Stomach (tissue), 9 donors: ENCODE measurements around the gene AMDHD2. TPM values are rescaled to one million over a fixed set of nuclear protein-coding genes. Genes with fewer than 3 reads are reported as not detected.

Experiments
- DNase-seq, 2 donors: peaks; one replicate each; pipeline versions ENCODE4 v3.0.0 to v3.0.0-alpha.2; 2013 to 2019
- H3K27ac ChIP-seq, 5 donors: fragments of 200-600 bp in 4 of 5; sonication (generic) in 4 of 5; one replicate each; pipeline ENCODE4 v1.5.1; 2013 to 2019; ENCODE audit warnings: mild to moderate bottlenecking in 1 of 5, moderate library complexity in 1 of 5
- H3K27me3 ChIP-seq, 3 donors: fragments of 200-600 bp; sonication (generic); one replicate each; pipeline ENCODE4 v1.5.1; 2017 to 2019; ENCODE audit warnings: mixed run types in 1 of 3
- H3K36me3 ChIP-seq, 4 donors: fragments of 200-600 bp; sonication (generic); 1 replicate in 3 of 4; 2 replicates in 1 of 4; pipeline ENCODE4 v1.5.1; 2016 to 2019
- H3K4me1 ChIP-seq, 4 donors: fragments of 200-600 bp; sonication (generic); one replicate each; pipeline ENCODE4 v1.5.1; 2016 to 2019
- H3K4me3 ChIP-seq, 4 donors: fragments of 200-600 bp; sonication (generic) in 3 of 4; one replicate each; pipeline ENCODE4 v1.5.1; 2016 to 2019; ENCODE audit warnings: mild to moderate bottlenecking in 1 of 4
- H3K9me3 ChIP-seq, 4 donors: fragments of 200-600 bp; sonication (generic); one replicate each; pipeline ENCODE4 v1.5.1; 2016 to 2019
- EP300 ChIP-seq: sonication (generic); formaldehyde crosslinking; IDR thresholded peaks from one replicate; pipeline ENCODE4 v1.6.1; 2017; ENCODE audit warnings: antibody characterized with exemption
- POLR2A ChIP-seq, 4 donors: fragments of 450-650 bp; IDR thresholded peaks; one replicate each; pipeline ENCODE4 v1.6.1; 2016; ENCODE audit warnings: antibody characterized with exemption in 4 of 4, control low read depth in 2 of 4, mild to moderate bottlenecking in 1 of 4, moderate library complexity in 1 of 4
- POLR2AphosphoS5 ChIP-seq, 3 donors: sonication (generic); formaldehyde crosslinking; IDR thresholded peaks; one replicate each; pipeline ENCODE4 v1.6.1; 2016; ENCODE audit warnings: antibody characterized with exemption in 3 of 3
- WGBS, 5 donors: extraction: QIAGEN DNeasy Blood & Tissue Kit in 3 of 5; methylation state at CpG; one replicate each; pipeline versions ENCODE4 v1.1.5 to v1.1.7; 2013 to 2018; 5-methylcytosine and 5-hydroxymethylcytosine counted together
- intact Hi-C: fragments of 100-400 bp; cut with DNase I; formaldehyde crosslinking; loops from one replicate; pipeline ENCODE4 v1.15.1; 2023; ENCODE audit warnings: low total_unique reads
- polyA plus RNA-seq, 3 donors: library from polyadenylated mRNA; stranded (reverse); fragments of 200-250 nt; gene quantifications; one replicate each; pipeline ENCODE4 v1.2.3, GENCODE V29; 2013
- total RNA-seq, 5 donors: library from RNA; depleted of rRNA; stranded (reverse); fragments of >200 nt; gene quantifications; one replicate each; pipeline versions ENCODE4 v1.1.0 to v1.2.3, GENCODE V29; 2014 to 2016
- TF ChIP-seq, protein P1 (sequence below), 7 experiments: fragments of 450-650 bp in 4 of 7; fragments of 200-600 bp in 3 of 7; sonication (generic) in 3 of 7; IDR thresholded peaks; one replicate each; pipeline ENCODE4 v1.5.1; 2016 to 2019; ENCODE audit warnings: antibody characterized with exemption in 7 of 7, control low read depth in 2 of 7, mild to moderate bottlenecking in 1 of 7
- donor health status: healthy with polysubstance abuse.
- donor health status: Bipolar disorder and iron deficiency.
- donor health status: healthy.

The AMDHD2 gene
- total and polyA plus RNA-seq, 8 donors = 13.4 to 76.8 (median 22.9) TPM

DNA sequence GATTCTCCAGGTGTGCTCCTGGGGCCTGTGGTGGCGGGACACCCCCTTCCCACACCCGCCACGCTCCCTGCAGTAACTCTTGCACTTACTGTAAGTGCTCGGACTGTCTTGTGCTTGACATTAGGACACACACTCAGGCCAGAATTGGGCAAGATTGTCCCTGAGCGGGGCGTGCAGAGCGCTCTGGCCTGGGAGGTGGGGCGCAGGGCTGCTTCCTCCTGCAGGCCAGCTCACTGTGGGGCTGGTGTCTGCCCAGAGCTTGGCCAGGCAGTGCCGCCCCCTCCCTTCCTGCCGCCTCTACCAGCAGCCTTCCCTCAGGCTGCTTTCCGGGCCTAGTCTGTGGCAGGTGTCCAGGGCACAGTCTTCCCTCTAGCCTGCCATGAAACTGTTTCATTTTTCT lies 12.5 kb upstream of the AMDHD2 start:
- TF ChIP-seq POLR2A (IDR thresholded peaks at IDR 0.05) (no peak), POLR2AphosphoS5 (IDR thresholded peaks at IDR 0.05) (no peak), EP300 (no peak)
- TF ChIP-seq, protein P1, sequence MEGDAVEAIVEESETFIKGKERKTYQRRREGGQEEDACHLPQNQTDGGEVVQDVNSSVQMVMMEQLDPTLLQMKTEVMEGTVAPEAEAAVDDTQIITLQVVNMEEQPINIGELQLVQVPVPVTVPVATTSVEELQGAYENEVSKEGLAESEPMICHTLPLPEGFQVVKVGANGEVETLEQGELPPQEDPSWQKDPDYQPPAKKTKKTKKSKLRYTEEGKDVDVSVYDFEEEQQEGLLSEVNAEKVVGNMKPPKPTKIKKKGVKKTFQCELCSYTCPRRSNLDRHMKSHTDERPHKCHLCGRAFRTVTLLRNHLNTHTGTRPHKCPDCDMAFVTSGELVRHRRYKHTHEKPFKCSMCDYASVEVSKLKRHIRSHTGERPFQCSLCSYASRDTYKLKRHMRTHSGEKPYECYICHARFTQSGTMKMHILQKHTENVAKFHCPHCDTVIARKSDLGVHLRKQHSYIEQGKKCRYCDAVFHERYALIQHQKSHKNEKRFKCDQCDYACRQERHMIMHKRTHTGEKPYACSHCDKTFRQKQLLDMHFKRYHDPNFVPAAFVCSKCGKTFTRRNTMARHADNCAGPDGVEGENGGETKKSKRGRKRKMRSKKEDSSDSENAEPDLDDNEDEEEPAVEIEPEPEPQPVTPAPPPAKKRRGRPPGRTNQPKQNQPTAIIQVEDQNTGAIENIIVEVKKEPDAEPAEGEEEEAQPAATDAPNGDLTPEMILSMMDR (IDR thresholded peaks at IDR 0.05) = no peak
- Histone ChIP-seq H3K27me3 (no peaks in the 10 kb centered on the region), H3K9me3 (no peaks in the 10 kb centered on the region), H3K27ac (peak overlapping the region in 3 of 5 donors; percentile 14 to 79 (median 54)), H3K36me3 (no peaks in the 10 kb centered on the region), H3K4me1 (peaks cover 9 to 34% (median 25%) of the 10 kb centered on the region in 4 donors), H3K4me3 (no peak overlapping the region)
- peak in 1 of 2 donors; percentile 44 for DNase-seq
- intact Hi-C loops = no loop called here
- 78 to 95% (median 90%) methylated on average over 8 to 11 of the region's 11 CpGs for WGBS, 5 donors

DNA sequence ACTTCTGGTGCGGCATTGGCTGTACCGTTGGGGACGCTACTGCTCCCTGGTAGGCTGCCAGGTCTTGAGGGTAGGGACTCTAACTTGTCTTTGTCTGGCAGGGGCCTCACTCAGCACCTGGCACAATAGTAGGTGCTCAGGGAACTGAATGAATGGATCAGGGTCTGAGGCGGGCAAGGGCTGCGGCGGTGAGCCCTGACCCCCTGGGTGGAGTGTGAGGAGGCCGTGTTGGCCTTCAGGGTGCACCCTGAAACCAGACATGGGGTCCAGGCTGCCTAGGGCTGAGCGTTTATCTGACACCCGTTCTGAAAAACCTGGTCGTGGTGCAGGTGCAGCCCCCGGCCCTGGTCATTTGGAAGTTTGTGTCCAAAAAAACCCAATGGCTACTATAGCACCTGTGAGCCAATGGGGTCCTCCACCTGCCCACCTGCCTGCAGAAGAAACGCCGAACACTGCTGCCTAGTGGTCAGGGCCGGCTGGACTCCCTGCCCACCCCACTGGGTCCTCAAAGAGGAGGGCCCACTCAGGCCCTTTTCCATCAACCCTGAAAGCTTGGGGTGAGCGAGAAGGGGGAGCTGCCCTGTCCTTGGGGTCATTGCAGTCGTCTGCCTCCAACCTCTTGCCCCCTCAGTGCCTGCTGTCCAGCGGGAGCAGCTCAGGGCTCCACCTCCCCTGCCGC lies 11.3 kb upstream of the AMDHD2 start:
- Histone ChIP-seq H3K36me3 (no peaks in the 10 kb centered on the region), H3K9me3 (no peaks in the 10 kb centered on the region), H3K27ac (no peak overlapping the region), H3K4me3 (no peak overlapping the region), H3K27me3 (no peaks in the 10 kb centered on the region), H3K4me1 (peaks cover 16 to 34% (median 27%) of the 10 kb centered on the region in 4 donors)
- 91 to 94% (median 92%) methylated on average over 17 to 18 of the region's 18 CpGs for WGBS, 5 donors
- no peak for TF ChIP-seq POLR2AphosphoS5 (IDR thresholded peaks at IDR 0.05)
- TF ChIP-seq, protein P1 (IDR thresholded peaks at IDR 0.05) = no peak
- TF ChIP-seq POLR2A (IDR thresholded peaks at IDR 0.05) = no peak
- no peak for TF ChIP-seq EP300
- intact Hi-C loops = no loop called here
- DNase-seq = no peak

DNA sequence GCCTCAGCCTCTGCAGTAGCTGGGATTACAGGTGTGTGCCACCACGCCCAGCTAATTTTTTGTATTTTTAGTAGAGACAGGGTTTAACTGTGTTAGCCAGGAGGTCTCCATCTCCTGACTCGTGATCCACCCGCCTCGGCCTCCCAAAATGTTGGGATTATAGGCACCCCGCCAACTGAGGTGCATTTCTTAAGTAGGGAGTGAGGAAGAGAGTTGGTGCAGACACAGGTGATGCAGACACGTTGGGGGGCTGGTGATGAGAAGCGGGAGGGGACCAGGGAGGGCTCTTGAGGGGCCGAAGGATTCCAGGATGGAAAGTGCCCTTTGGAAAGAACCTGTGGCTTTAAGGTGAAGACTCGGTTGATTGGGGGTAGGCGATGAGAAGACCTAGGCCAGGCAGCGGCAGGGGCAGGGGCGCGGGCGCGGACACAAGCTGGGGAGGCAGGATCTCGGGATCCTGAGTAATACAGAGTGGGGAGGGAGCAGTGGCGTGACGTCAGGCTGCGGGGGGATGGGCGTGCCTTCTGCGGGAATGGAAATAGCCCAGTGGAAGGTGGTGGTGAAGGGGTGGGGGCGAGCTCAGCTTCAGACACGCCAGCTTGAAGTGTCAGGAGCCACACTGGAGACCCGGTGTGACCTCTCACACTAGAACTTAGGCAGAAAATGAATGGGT lies 8.9 kb upstream of the AMDHD2 start:
- intact Hi-C loops = no loop called here
- peaks cover 32 to 50% (median 46%) of the 10 kb centered on the region in 4 donors for H3K4me1 ChIP-seq
- H3K27ac ChIP-seq = peak overlapping the region in 1 of 5 donors; percentile 99
- peak; percentile 58 to 87 for DNase-seq
- no peaks in the 10 kb centered on the region for H3K27me3 ChIP-seq
- TF ChIP-seq POLR2A (IDR thresholded peaks at IDR 0.05) = no peak
- TF ChIP-seq POLR2AphosphoS5 (IDR thresholded peaks at IDR 0.05) = peak in 1 of 3 donors; percentile 26
- H3K4me3 ChIP-seq = no peak overlapping the region
- peaks cover 0 to under 1% (median 0%) of the 10 kb centered on the region in 4 donors for H3K36me3 ChIP-seq
- no peaks in the 10 kb centered on the region for H3K9me3 ChIP-seq
- 34 to 50% (median 42%) methylated on average over 24 of the region's 24 CpGs for WGBS, 5 donors

DNA sequence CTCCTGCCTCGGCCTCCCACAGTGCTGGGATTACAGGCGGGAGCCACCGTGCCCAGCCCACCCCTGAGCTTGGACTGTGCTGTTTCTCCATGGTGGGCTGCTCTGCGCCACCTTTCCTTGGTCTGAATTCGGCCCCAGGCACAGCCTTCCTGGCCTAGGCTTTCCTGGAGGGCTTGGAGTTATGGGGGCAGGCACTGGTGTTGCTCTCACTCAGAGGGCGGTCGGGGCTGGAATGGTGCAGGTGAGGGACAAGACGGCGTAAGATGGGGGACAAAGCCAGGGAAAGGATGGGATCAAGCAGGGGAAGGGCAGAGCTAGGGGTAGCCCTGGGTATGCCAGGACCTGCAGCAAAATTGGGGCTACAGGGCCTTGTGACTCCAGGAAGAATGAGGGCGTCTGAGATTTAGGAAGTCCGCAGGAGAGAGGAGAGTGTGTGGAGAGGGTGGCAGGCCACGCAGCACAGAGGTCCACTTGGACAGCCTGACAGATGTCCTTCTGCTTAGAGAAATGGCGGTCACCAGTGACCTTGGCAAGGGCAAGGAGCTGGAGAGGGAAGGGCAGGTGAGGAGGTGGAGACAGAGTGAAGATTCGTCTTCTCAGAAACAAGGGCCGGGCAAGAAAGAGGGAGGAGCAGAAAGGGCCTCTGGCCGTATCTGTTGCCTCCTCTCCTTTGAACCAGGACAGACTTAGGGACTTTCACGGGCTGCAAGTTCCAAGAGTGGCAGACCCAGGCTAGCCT lies 8.0 kb upstream of the AMDHD2 start:
- DNase-seq = no peak
- intact Hi-C loops = no loop called here
- Histone ChIP-seq H3K9me3 (no peaks in the 10 kb centered on the region), H3K4me1 (peaks cover 41 to 59% (median 55%) of the 10 kb centered on the region in 4 donors), H3K36me3 (peaks cover 0 to 5% (median 0%) of the 10 kb centered on the region in 4 donors), H3K4me3 (no peak overlapping the region), H3K27ac (peak overlapping the region in 4 of 5 donors; percentile 97 to 99 (median 99)), H3K27me3 (no peaks in the 10 kb centered on the region)
- WGBS, 5 donors = 89 to 95% (median 91%) methylated on average over 12 to 17 of the region's 17 CpGs
- TF ChIP-seq, protein P1 (IDR thresholded peaks at IDR 0.05) = no peak
- TF ChIP-seq EP300 (no peak), POLR2AphosphoS5 (IDR thresholded peaks at IDR 0.05) (no peak), POLR2A (IDR thresholded peaks at IDR 0.05) (no peak)
